Measurements from ENCODE around the gene QARS1. TPM values are rescaled to one million over a fixed set of nuclear protein-coding genes. Genes with fewer than 3 reads are reported as not detected.
A peak's percentile ranks its signal among the peaks of the same experiment; 100 is the strongest.

The QARS1 gene
- total RNA-seq, 6 experiments from 2014 or later, result 81.5 to 148 (median 93.5) TPM

DNA sequence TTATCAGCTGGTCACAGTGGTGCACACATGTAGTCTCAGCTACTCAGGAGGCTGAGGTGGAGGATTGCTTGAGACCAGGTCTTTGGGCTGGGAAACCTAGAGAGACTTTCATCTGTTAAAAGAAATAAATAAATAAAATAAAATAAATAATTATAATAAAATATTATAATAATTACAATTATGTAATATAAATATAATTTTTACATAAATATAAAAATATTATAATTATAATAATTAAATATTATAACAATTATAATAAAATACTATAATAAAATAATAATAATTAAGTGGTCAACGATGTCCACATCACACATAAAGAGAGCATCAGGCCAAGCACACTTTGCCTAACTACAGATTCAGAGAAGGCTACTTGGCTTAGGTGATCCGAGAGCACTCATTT is 25.3 kb downstream of the QARS1 start:
- Histone ChIP-seq H3K4me1 (no peaks in the 10 kb centered on the region), H3K27ac (no peak overlapping the region), H3K9me3 (no peaks in the 10 kb centered on the region), H3K36me3 (peaks cover 0 to 37% (median 18%) of the 10 kb centered on the region in 4 donors), H3K27me3 (no peaks in the 10 kb centered on the region), H3K4me3 (no peak overlapping the region)
- ATAC-seq, result no peak
- TF ChIP-seq POLR2A (IDR thresholded peaks at IDR 0.05), result no peak
- TF ChIP-seq, protein P1, sequence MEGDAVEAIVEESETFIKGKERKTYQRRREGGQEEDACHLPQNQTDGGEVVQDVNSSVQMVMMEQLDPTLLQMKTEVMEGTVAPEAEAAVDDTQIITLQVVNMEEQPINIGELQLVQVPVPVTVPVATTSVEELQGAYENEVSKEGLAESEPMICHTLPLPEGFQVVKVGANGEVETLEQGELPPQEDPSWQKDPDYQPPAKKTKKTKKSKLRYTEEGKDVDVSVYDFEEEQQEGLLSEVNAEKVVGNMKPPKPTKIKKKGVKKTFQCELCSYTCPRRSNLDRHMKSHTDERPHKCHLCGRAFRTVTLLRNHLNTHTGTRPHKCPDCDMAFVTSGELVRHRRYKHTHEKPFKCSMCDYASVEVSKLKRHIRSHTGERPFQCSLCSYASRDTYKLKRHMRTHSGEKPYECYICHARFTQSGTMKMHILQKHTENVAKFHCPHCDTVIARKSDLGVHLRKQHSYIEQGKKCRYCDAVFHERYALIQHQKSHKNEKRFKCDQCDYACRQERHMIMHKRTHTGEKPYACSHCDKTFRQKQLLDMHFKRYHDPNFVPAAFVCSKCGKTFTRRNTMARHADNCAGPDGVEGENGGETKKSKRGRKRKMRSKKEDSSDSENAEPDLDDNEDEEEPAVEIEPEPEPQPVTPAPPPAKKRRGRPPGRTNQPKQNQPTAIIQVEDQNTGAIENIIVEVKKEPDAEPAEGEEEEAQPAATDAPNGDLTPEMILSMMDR (IDR thresholded peaks at IDR 0.05), result no peak
- no peak for DNase-seq
- intact Hi-C loops (cut with DNase I), result no loop called here
- WGBS (ENCODE audit: insufficient coverage, low coverage, low lambda C conversion rate, missing lambda C conversion rate), result 94% methylated on average over 2 of the region's 2 CpGs

DNA sequence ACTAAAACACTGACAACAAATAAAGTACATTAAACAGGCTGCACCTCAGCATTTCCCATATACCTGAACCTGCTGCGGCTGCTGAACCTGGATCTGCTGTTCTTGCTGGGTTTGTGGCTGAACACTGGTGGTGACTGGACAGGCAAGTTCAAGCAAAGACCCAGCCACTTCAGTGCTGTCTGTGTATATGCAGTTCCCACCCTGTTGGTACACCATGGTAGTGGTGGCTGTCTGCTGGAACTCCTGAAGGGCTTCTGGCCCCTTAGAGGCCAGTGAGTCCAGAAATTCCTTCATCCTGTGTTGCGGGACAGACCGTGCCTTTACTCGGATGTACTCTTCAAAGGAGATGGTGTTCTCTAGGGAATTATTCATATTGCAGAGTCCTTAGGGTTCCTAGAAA is 27.9 kb downstream of the QARS1 start:
- Histone ChIP-seq H3K9me3 (no peaks in the 10 kb centered on the region), H3K27me3 (no peaks in the 10 kb centered on the region), H3K36me3 (peaks cover 0 to 63% (median 30%) of the 10 kb centered on the region in 4 donors), H3K4me3 (no peak overlapping the region), H3K27ac (no peak overlapping the region), H3K4me1 (no peaks in the 10 kb centered on the region)
- TF ChIP-seq, protein P1 (IDR thresholded peaks at IDR 0.05), result no peak
- no peak for TF ChIP-seq POLR2A (IDR thresholded peaks at IDR 0.05)
- intact Hi-C loops (cut with DNase I), result no loop called here
- 100% methylated on average over 3 of the region's 4 CpGs for WGBS (ENCODE audit: insufficient coverage, low coverage, low lambda C conversion rate, missing lambda C conversion rate)
- DNase-seq (peak in 1 of 3 donors; percentile 6), ATAC-seq (no peak)

DNA sequence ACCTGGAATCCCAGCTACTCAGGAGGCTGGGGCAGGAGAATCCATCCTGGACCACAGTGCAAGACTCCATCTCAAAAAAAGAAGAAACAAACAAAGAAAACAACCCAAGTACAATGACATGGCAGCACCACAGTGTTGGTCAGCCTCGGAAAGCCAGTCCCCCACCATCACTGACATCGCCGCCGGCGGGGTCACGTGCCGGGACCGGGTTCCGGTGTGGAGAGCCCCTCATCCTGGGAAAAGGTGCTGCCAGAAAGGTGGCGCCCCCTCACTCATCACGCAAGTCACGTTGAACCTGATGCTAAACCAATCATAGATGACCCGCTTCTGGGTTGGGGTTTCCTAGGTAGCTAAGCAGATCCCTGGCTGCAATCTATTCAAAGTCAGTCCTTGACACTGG is 28.4 kb downstream of the QARS1 start:
- Histone ChIP-seq H3K27ac (no peak overlapping the region), H3K9me3 (no peaks in the 10 kb centered on the region), H3K36me3 (peaks cover 0 to 68% (median 34%) of the 10 kb centered on the region in 4 donors), H3K4me1 (no peaks in the 10 kb centered on the region), H3K4me3 (no peak overlapping the region), H3K27me3 (no peaks in the 10 kb centered on the region)
- DNase-seq (peak in 1 of 3 donors; percentile 44), ATAC-seq (no peak)
- WGBS (ENCODE audit: insufficient coverage, low coverage, low lambda C conversion rate, missing lambda C conversion rate), result 83% methylated on average over 5 of the region's 13 CpGs
- intact Hi-C loops (cut with DNase I), result no loop called here
- TF ChIP-seq, protein P1 (IDR thresholded peaks at IDR 0.05), result no peak

DNA sequence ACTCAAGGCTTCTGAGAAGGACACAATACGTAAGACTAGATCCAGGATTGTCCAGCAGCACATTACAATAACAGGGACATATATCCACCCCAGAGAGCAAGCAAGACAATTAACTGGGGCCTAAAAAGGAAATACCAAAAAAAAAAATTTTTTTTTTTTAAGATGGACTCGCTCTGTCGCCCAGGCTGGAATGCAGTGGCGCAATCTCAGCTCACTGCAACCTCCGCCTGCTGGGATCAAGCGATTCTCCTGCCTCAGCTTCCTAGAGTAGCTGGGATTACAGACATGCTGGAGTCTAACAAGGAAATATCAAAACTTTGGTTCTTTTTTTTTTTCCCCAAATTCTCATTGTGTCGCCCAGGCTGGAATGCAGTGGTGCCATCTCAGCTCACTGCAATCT is 46.5 kb downstream of the QARS1 start:
- DNase-seq, result no peak
- H3K27ac ChIP-seq, result no peak overlapping the region
- intact Hi-C loops (cut with DNase I), result no loop called here
- H3K9me3 ChIP-seq, result no peaks in the 10 kb centered on the region
- ATAC-seq, result no peak
- peaks cover 5 to 45% (median 20%) of the 10 kb centered on the region in 4 donors for H3K36me3 ChIP-seq
- TF ChIP-seq POLR2A (IDR thresholded peaks at IDR 0.05), result no peak
- TF ChIP-seq, protein P1 (IDR thresholded peaks at IDR 0.05), result no peak
- no peaks in the 10 kb centered on the region for H3K27me3 ChIP-seq
- H3K4me3 ChIP-seq, result no peak overlapping the region
- H3K4me1 ChIP-seq, result no peaks in the 10 kb centered on the region
- 88% methylated on average over 5 of the region's 7 CpGs for WGBS (ENCODE audit: insufficient coverage, low coverage, low lambda C conversion rate, missing lambda C conversion rate)

DNA sequence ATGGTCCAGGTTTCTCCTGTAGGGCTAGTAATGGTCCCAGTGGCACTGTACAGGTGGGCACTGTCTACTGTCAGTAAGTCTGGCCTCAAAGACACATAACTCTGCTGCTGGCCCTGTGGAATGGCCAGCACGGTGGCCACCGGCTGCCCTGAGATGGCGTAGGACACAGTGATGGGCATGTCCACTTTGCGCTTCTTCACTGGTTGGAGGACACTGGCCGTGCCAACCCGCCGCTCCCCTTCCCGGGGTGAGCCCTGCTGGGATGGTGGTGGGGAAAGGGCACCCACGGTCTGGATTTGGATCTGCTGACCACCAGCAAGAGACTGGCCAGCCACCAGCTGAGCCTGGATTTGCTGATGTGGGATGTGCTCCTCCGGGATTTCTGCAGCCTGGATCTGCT is 47.3 kb downstream of the QARS1 start:
- ATAC-seq, result peak in 1 of 4 donors; percentile 36
- H3K9me3 ChIP-seq, result no peaks in the 10 kb centered on the region

More for the DNA sequence above, 47.3 kb downstream of the QARS1 start:
- peaks cover 7 to 42% (median 20%) of the 10 kb centered on the region in 4 donors for H3K36me3 ChIP-seq
- no peak for DNase-seq
- TF ChIP-seq POLR2A (IDR thresholded peaks at IDR 0.05), result no peak
- H3K4me1 ChIP-seq, result no peaks in the 10 kb centered on the region
- H3K4me3 ChIP-seq, result no peak overlapping the region
- H3K27ac ChIP-seq, result no peak overlapping the region
- 90% methylated on average over 2 of the region's 10 CpGs for WGBS (ENCODE audit: insufficient coverage, low coverage, low lambda C conversion rate, missing lambda C conversion rate)
- intact Hi-C loops (cut with DNase I), result no loop called here
- H3K27me3 ChIP-seq, result no peaks in the 10 kb centered on the region
